RWPE1 (cell line): ENCODE results near the gene SELENOI.
A peak's percentile ranks its signal among the peaks of the same experiment; 100 is the strongest.

Source experiments
- CTCF ChIA-PET: fragments of 350-600 bp; sonication (Branson Sonifier 250); formaldehyde crosslinking; extraction: SDS; loops from one replicate; lab custom pipeline; 2021; lab: Yijun Ruan, JAX
- POLR2A ChIA-PET: fragments of 400-600 bp; formaldehyde crosslinking; extraction: SDS; loops from one replicate; lab custom pipeline; 2020; ENCODE audit warnings: antibody characterized with exemption; ENCODE audit not compliant: low non-redundant PET; lab: Yijun Ruan, JAX
- DNase-seq: peaks from one replicate; pipeline ENCODE4 v3.0.0; 2012; ENCODE audit warnings: low spot score
- H3K27ac ChIP-seq: fragments of 450-650 bp; 2 replicates; pipeline ENCODE4 v1.5.1; 2017
- CTCF ChIP-seq: fragments of 450-650 bp; conservative IDR thresholded peaks from 2 replicates; pipeline ENCODE4 v1.5.1; 2017; ENCODE audit warnings: low read depth, mild to moderate bottlenecking

The SELENOI gene

GRCh38 chr2:26355038-26355995 lies 9.4 kb downstream of the SELENOI start:
- peak overlapping the region; percentile 72 for H3K27ac ChIP-seq
- TF ChIP-seq CTCF = no peak
- ChIA-PET POLR2A (no interaction called here), CTCF (interaction anchor here (0.6 to 0.7 kb wide), 2 partner anchors 47 to 491 kb away, joined by 3 to 4 read pairs; no protein-coding TSS in a partner anchor)
- peak; percentile 86 for DNase-seq

DNA sequence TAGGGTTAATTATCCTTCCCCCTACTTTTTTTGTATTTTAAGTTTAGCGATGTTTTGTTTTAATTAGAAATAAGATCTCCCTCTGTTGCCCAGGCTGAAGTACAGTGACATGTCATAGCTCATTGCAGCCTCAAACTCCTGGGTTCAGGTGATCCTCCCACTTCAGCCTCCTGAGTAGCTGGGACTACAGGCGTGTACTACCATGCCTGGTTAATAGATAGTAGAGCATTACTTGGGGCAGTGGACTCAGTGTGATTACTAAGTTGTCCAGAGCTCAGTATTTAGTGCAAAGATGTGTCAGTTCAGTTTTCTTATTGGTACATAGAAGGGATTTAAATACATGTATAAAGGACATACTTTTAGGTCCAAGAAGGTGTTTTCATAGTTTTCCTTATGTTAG lies 10.2 kb downstream of the SELENOI start:
- ChIA-PET CTCF (interaction anchor here (0.6 to 0.7 kb wide), 2 partner anchors 47 to 490 kb away, joined by 3 to 4 read pairs; no protein-coding TSS in a partner anchor), POLR2A (no interaction called here)
- no peak for TF ChIP-seq CTCF
- H3K27ac ChIP-seq = peak overlapping the region; percentile 72
- no peak for DNase-seq

DNA sequence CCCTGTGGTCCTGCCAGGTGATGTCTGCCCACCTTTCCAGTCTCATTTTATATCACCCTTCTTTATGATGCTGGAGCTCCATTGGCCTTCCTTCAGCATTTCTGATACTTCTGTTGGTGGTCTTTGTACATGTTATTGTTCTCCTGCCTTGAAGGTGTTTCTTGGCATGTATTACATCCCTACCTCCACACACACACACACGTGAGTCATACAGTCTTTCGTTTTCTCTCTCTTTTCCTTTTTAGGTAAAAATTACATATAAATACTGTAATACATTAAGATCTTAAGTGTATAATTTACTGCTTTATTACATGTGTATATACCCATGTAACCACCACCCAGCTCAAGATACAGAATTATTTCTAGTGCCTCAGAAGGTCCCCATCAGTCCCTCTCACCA lies 10.8 kb downstream of the SELENOI start:
- ChIA-PET CTCF (interaction anchor here (0.6 kb wide), 1 partner anchor 187 kb away, joined by 4 read pairs; no protein-coding TSS in a partner anchor), POLR2A (no interaction called here)
- no peak for DNase-seq
- TF ChIP-seq CTCF = no peak
- H3K27ac ChIP-seq = no peak overlapping the region

DNA sequence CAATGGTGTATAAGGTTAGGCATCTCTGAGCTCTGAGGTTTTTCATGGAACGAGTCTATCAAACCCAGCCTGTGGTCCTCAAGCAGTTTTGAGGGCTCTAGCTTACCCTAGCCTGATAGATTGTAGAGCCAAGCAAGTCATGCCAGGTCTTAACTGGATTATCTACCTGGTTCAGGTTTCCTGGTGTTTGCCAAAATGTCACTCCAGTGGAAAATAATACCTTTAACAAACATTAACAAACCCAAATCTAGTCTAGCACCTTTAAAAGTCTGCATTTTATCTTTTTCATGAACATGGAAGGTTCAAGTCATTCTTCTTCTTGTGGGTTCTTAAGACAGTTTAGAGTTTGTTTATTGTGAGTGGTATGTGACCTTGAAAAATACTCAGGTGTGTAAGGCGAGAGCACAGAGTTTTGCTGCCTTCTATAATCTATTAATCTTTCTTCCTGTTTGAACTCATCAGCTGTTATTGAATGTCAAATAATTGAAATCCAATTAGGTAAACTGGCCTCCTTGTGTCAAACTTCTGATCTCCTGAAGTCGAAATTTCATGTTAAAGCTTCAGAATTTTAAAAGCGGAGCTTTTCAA lies 14.0 kb downstream of the SELENOI start:
- no peak for DNase-seq
- no peak overlapping the region for H3K27ac ChIP-seq
- ChIA-PET POLR2A (no interaction called here), CTCF (no interaction called here)
- TF ChIP-seq CTCF = no peak

DNA sequence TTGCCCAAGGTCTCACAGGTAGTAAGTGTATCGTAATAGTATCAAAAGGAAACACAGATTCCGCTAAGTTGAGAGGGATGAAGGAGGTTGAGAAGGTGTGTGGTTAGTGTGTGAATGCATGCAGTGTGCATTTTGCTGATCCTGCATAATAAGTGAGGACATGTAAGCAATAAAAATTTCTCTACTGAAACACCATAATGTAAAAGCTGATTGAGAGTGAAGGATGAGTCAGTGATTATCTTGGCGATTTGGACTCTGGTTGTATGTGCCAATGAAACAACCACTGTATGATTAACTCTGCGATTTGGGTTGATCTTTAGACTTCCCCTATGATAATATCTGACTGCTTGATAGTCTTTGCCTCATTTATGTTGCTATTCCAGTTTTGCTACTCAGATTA lies 17.4 kb downstream of the SELENOI start:
- no peak overlapping the region for H3K27ac ChIP-seq
- TF ChIP-seq CTCF = no peak
- POLR2A ChIA-PET = no interaction called here
- no peak for DNase-seq
- CTCF ChIA-PET = no interaction called here

DNA sequence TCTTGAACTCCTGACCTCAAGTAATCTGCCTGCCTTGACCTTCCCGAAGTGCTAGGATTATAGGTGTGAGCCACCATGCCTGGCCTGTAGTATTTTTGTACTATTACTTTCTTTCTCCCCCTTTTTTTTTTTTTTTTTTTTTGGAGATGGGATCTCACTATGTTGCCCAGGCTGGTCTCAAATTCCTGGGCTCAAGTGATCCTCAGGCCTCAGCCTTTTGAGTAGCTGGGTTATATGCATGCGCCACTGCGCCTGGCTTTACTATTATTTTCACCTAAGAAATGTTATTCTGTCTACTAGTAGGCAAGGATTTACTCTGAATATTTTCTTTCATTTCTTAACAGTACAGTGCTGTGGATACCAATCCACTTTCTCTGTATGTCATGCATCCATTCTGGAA lies 18.0 kb downstream of the SELENOI start:
- ChIA-PET POLR2A (no interaction called here), CTCF (no interaction called here)
- no peak for DNase-seq
- TF ChIP-seq CTCF = no peak
- no peak overlapping the region for H3K27ac ChIP-seq
